Stimulated activated CD4-positive, alpha-beta T cell treated with anti-CD3 and anti-CD28 coated beads, Interleukin-15, amount 100 ng/mL, for 24 hours (primary cell): ENCODE measurements around the gene RALGAPA2.

Source experiments
- DNase-seq: peaks from one replicate; pipeline ENCODE4 v3.0.0-alpha.2; 2020

RALGAPA2 gene

GRCh38 chr20:20627471-20627870, 85.0 kb downstream of the RALGAPA2 start:
- DNase-seq = no peak

- DNase-seq = no peak
Observed at GRCh38 chr20:20624914-20625313, 87.5 kb downstream of the RALGAPA2 start.

- no peak for DNase-seq
Observed at GRCh38 chr20:20621195-20621594, 91.2 kb downstream of the RALGAPA2 start.

- no peak for DNase-seq
Observed at GRCh38 chr20:20614391-20614790, 98.1 kb downstream of the RALGAPA2 start.

DNA sequence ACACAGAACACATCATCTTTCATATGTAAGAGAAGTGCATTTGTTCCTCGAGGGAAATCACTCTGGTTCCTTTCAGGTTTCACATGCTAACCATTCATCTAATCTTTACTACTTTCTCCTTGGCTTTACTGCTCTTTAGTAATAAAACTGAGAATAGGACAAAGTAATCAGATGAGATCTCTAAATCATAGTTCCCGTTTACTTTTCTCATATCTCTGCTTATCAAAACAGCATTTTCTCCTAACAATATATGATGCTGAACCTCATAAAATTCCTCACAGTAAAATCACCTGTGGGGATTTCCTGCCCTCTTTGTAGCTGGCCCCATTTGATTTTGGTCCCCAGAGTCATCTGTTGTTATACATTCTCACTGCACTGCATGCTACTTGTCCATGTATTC, 100.2 kb downstream of the RALGAPA2 start:
- no peak for DNase-seq

DNA sequence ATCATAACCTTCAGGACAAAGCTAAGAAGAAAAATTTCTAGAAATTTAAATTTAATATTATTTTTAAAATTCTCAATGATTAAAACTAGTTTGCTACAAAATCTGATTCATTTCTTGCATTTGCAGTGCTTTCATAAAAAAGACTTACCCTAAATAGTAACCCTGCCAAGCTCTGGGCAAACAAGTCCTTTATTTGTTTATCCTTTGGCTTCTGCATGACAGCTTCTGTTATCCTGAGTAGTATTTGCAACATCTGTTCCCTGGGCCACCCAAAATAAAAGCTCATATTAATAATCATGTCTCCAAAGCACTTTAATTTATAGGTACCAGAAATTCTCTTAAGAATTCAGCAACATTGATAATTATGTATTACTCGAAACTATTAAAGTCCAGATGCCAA, 101.3 kb downstream of the RALGAPA2 start:
- no peak for DNase-seq

DNA sequence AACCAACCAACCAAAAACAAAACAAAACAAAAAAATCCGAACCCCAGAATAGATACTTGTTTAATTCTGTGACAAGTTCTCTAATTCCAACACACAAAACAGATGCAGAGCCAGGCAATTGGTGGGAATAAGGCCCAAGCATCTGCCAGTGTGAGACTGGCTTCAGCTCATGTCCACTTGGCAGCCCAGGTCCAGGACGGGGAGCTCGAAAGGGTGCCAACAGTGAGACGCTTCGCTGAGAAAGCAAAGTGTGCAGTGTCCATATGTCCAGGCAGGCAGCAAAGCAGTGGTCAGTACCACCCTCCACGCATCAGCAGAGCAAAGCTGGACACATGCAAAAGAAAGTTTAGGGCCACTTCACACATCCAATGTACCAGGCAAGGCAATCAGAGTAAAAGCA, 102.9 kb downstream of the RALGAPA2 start:
- DNase-seq = no peak

- no peak for DNase-seq
Observed at GRCh38 chr20:20608641-20609040, 103.8 kb downstream of the RALGAPA2 start.

- no peak for DNase-seq
Observed at GRCh38 chr20:20608041-20608440, 104.4 kb downstream of the RALGAPA2 start.

DNA sequence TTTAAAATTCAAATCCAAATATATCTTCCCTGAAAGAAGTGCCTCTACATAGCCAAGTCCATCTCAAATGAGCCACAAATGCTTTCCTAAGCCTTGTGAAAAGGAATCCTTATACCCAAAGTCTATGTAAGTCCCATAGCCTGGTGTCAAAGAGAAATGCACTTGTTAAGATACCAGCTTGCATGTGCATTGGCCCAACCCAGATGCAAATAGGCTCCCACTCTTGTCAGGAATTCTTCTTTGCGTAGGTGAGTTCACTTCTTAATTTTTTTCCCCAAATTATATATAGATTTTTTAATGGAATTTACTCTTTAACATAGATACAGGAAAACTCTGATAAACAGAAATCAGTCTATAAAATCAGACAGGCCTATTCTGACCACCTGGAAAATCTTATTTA, 105.6 kb downstream of the RALGAPA2 start:
- no peak for DNase-seq

- DNase-seq = no peak
Observed at GRCh38 chr20:20606050-20606449, 106.4 kb downstream of the RALGAPA2 start.

DNA sequence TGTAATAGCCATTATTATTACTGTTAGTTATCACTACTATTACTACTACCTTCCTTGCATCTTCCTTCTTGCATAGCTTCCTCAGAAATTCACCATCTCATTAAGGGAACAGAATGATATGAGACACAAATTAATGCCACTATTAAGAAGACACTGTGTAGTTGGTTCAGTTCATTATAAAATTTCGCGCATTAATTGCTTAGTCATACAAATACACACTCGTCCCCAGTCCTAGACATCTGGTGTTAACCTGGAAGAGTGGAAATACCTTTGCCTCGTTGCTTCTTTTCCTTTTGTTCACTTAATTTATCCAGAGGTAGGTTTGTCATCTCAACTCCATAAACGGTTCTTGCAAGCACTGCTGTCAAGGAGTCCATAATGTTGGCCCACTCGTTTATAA, 107.5 kb downstream of the RALGAPA2 start:
- DNase-seq = no peak

DNA sequence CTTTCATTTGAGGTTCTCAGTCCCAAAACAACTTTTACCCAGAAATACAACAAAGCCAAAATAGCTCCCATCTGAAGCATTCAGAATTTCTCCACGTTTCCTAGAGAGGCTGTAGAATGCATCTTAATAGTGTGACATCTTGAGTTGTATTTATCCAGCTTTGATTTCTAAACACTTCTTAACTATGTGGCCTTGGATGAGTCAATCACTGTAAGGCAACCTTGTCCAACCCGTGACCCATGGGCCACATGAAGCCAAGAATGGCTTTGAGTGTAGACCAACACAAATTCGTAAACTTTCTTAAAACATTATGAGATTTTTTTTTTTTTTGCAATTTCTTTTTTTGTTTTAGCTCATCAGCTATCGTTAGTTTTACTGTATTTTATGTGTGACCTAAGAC, 108.1 kb downstream of the RALGAPA2 start:
- no peak for DNase-seq

DNA sequence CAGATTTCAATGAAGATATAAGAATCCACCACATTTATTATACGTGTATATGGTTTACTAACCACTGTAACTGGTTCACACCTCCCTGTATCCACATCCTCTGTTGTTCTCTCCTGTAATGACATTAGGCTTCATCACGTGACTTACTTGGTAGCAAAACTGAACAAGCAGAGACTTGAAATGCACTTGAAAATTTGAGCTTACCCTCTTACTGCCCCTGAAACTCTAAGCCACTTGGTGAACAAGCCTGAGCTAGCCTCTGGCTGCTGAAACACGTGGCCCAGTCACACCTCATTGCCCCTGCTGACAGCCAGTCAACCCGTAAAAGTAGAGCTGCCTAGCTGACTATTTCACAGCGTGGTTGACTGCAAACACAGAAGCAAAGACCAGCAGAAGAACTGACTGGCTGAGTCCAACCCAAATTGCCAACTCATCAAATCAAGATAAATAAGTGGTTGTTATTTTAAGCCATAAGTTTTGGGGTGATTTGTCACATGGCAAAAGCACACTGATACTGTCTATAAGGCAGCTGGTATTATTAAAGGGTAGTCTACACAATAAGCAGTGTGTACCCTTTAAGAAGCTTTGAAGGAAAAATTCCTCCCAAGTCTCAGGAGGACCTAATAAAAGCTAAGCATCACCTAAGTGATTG, 109.0 kb downstream of the RALGAPA2 start:
- no peak for DNase-seq

GRCh38 chr20:20597966-20598365, 114.5 kb downstream of the RALGAPA2 start:
- no peak for DNase-seq

DNA sequence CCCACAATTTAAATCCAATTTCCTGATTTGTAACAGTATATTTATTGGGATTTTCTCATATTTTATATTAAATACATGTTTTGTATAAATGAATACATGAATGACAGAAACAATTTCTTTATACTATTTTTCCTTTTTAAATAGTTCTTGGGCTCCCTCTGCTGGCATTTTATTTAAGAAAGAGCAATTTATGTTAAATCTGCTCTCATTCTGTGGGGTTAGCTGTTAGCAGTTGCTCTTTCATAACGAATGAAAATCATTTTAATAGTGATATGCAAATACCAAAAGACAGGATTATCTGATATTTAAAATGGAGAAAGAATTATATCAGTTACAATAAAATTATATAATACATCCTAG, 118.3 kb downstream of the RALGAPA2 start:
- DNase-seq = no peak

GRCh38 chr20:20593447-20594170, 118.8 kb downstream of the RALGAPA2 start:
- DNase-seq = peak; percentile 29

- DNase-seq = no peak
Observed at GRCh38 chr20:20585146-20585545, 127.3 kb downstream of the RALGAPA2 start.

GRCh38 chr20:20582734-20583133, 129.7 kb downstream of the RALGAPA2 start:
- DNase-seq = no peak

DNA sequence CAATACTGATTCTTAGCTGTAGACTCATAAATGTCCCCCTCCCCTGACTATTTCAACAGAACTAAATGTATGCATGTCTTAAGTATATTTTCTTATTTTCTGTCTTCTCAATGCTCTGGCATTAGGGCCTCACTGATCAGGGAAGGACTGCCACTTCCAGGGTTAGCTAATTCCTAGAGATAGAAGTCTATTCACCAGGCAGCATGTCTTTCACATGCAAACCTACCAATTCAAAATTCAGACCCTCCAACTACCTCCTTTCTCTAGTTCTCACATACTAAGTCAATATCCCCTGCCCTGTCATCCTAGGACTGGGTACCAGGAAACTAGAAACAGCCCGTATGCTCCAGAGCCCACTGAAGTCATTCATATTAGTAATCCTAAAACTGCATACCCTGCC, 132.3 kb downstream of the RALGAPA2 start:
- DNase-seq = no peak

GRCh38 chr20:20578838-20579237, 133.6 kb downstream of the RALGAPA2 start:
- no peak for DNase-seq

- DNase-seq = no peak
Observed at GRCh38 chr20:20573797-20574196, 138.6 kb downstream of the RALGAPA2 start.

DNA sequence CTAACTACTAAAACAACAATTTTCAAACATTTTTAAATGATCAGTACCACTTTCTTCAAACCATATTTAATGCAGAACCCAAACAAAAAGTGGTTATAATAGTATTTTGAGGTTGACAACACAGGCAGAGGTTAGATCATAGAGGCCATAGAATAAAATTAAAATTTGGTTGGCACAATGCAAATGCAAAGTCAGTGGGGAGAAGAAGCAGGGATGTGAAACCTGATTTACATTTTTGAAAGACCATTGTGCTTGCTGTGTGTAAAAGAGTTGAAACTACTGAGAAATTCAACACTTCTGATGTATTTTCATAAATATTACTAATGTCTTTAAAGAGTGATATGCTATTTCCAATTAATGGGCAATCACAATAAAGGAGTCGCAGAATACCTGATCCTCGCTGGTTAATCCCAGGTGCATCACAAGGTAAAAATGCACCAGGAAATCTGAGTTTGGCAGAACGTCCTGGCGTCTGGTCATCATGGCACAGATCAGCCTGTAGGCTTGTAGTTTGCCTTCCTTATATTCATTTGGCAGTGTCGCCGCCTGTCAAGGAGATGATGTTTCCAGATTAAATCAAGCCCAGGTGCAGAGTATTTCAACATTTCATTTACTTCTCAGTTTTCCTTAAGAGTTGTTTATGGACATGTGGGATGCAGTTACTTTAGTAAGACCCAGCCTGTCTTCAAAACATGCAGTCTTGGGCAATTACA, 141.2 kb downstream of the RALGAPA2 start:
- no peak for DNase-seq

- peak; percentile 52 for DNase-seq
Observed at GRCh38 chr20:20568604-20569205, 143.7 kb downstream of the RALGAPA2 start.
